ENCODE data around the gene SHANK3.

GRCh38 chr22:50626850-50627641 lies 45.6 kb upstream of the SHANK3 start:
- TF ChIP-seq POLR2A (IDR thresholded peaks at IDR 0.05; ENCODE audit: low read depth, low read length) = no peak
- TF ChIP-seq SMC3 (IDR thresholded peaks at IDR 0.05; ENCODE audit: low read depth, low read length) = no peak
- TF ChIP-seq, protein P1, sequence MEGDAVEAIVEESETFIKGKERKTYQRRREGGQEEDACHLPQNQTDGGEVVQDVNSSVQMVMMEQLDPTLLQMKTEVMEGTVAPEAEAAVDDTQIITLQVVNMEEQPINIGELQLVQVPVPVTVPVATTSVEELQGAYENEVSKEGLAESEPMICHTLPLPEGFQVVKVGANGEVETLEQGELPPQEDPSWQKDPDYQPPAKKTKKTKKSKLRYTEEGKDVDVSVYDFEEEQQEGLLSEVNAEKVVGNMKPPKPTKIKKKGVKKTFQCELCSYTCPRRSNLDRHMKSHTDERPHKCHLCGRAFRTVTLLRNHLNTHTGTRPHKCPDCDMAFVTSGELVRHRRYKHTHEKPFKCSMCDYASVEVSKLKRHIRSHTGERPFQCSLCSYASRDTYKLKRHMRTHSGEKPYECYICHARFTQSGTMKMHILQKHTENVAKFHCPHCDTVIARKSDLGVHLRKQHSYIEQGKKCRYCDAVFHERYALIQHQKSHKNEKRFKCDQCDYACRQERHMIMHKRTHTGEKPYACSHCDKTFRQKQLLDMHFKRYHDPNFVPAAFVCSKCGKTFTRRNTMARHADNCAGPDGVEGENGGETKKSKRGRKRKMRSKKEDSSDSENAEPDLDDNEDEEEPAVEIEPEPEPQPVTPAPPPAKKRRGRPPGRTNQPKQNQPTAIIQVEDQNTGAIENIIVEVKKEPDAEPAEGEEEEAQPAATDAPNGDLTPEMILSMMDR (conservative IDR thresholded peaks at IDR 0.05; ENCODE audit: low read depth, low read length) = no peak
- TF ChIP-seq CHD1 (IDR thresholded peaks at IDR 0.05; ENCODE audit: low read depth, low read length) = no peak
- no peak for TF ChIP-seq RCOR1 (IDR thresholded peaks at IDR 0.05; ENCODE audit: insufficient replicate concordance, low read length)
- TF ChIP-seq BHLHE40 (IDR thresholded peaks at IDR 0.05; ENCODE audit: low read depth, low read length) = no peak
- no peak for TF ChIP-seq RAD21 (IDR thresholded peaks at IDR 0.05; ENCODE audit: low read length)
- TF ChIP-seq MAZ (IDR thresholded peaks at IDR 0.05; ENCODE audit: borderline replicate concordance, low read depth, low read length) = no peak
- TF ChIP-seq CEBPB (IDR thresholded peaks at IDR 0.05; ENCODE audit: low read depth, low read length) = no peak
- TF ChIP-seq, protein P2, sequence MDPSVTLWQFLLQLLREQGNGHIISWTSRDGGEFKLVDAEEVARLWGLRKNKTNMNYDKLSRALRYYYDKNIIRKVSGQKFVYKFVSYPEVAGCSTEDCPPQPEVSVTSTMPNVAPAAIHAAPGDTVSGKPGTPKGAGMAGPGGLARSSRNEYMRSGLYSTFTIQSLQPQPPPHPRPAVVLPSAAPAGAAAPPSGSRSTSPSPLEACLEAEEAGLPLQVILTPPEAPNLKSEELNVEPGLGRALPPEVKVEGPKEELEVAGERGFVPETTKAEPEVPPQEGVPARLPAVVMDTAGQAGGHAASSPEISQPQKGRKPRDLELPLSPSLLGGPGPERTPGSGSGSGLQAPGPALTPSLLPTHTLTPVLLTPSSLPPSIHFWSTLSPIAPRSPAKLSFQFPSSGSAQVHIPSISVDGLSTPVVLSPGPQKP (IDR thresholded peaks at IDR 0.05; ENCODE audit: borderline replicate concordance, low read depth, low read length) = no peak

Data from IMR-90 (cell line).